Astrocyte (in vitro differentiated cells and primary cell): Measurements from ENCODE around the gene RSAD1. TPM values are rescaled to one million over a fixed set of nuclear protein-coding genes. Genes with fewer than 3 reads are reported as not detected.

Source experiments
- DNase-seq: peaks from one replicate; pipeline ENCODE4 v3.0.0-alpha.2; 2010; ENCODE audit warnings: low read depth
- FAIRE-seq: peaks from 2 replicates; lab custom pipeline; 2011; peaks lifted over from hg19 to GRCh38; lab: Jason Lieb, UNC
- H2AFZ ChIP-seq: 2 replicates; pipeline ENCODE4 v1.6.0; 2012; ENCODE audit warnings: low read depth, low read length, inconsistent platforms
- H3K27ac ChIP-seq: 2 replicates; pipeline ENCODE4 v1.5.1; 2011; ENCODE audit warnings: low read depth, low read length, inconsistent platforms
- H3K27me3 ChIP-seq: 2 replicates; pipeline ENCODE4 v1.6.0; 2011; ENCODE audit warnings: low read length, inconsistent platforms; ENCODE audit not compliant: insufficient read depth
- H3K36me3 ChIP-seq: 2 replicates; pipeline ENCODE4 v1.5.1; 2011; ENCODE audit warnings: low read length, inconsistent platforms; ENCODE audit not compliant: insufficient read depth
- H3K4me1 ChIP-seq: 2 replicates; pipeline ENCODE4 v1.5.1; 2011; ENCODE audit warnings: low read length, inconsistent platforms; ENCODE audit not compliant: insufficient read depth
- H3K4me2 ChIP-seq: 2 replicates; pipeline ENCODE4 v1.6.0; 2012; ENCODE audit warnings: low read length, inconsistent platforms
- H3K4me3 ChIP-seq: 2 replicates; pipeline ENCODE4 v1.5.1; 2011; ENCODE audit warnings: low read depth, mild to moderate bottlenecking, low read length, inconsistent platforms; ENCODE audit not compliant: insufficient read depth
- H3K79me2 ChIP-seq: 2 replicates; pipeline ENCODE4 v1.6.0; 2012; ENCODE audit warnings: mild to moderate bottlenecking, low read length, inconsistent platforms; ENCODE audit not compliant: insufficient read depth
- H3K9ac ChIP-seq: 2 replicates; pipeline ENCODE4 v1.6.0; 2012; ENCODE audit warnings: mild to moderate bottlenecking, low read length, inconsistent platforms
- H3K9me3 ChIP-seq: 2 replicates; pipeline ENCODE4 v1.5.1; 2012; ENCODE audit warnings: low read depth, mild to moderate bottlenecking, low read length, inconsistent platforms; ENCODE audit not compliant: insufficient read depth
- H4K20me1 ChIP-seq: 2 replicates; pipeline ENCODE4 v1.6.0; 2012; ENCODE audit warnings: low read length, inconsistent platforms; ENCODE audit not compliant: insufficient read depth
- H3K27ac Mint-ChIP-seq: one replicate; pipeline ENCODE4 v1.8.0; 2021; ENCODE audit warnings: mild to moderate bottlenecking, mixed read lengths; ENCODE audit not compliant: unreplicated experiment
- H3K27me3 Mint-ChIP-seq: one replicate; pipeline ENCODE4 v1.8.0; 2021; ENCODE audit warnings: low read depth, mixed read lengths; ENCODE audit not compliant: unreplicated experiment
- H3K36me3 Mint-ChIP-seq: one replicate; pipeline ENCODE4 v1.8.0; 2021; ENCODE audit warnings: low read depth, mixed read lengths; ENCODE audit not compliant: unreplicated experiment
- H3K4me1 Mint-ChIP-seq: one replicate; pipeline ENCODE4 v1.8.0; 2021; ENCODE audit warnings: low read depth, mixed read lengths; ENCODE audit not compliant: unreplicated experiment
- H3K4me3 Mint-ChIP-seq: one replicate; pipeline ENCODE4 v1.8.0; 2021; ENCODE audit warnings: mild to moderate bottlenecking, moderate library complexity, mixed read lengths; ENCODE audit not compliant: unreplicated experiment
- H3K9me3 Mint-ChIP-seq: one replicate; pipeline ENCODE4 v1.8.0; 2021; ENCODE audit warnings: mild to moderate bottlenecking, mixed read lengths; ENCODE audit not compliant: unreplicated experiment
- EZH2 ChIP-seq: IDR thresholded peaks from 2 replicates; pipeline ENCODE4 v1.6.1; 2012; ENCODE audit warnings: mild to moderate bottlenecking, low read length, inconsistent platforms; ENCODE audit not compliant: insufficient read depth
- total RNA-seq: library from RNA; stranded (reverse); gene quantifications from 2 replicates; pipeline ENCODE4 v1.2.1, GENCODE V29; 2021
- TF ChIP-seq, protein P1 (sequence below): IDR thresholded peaks from 2 replicates; pipeline ENCODE4 v1.5.1; 2011; ENCODE audit warnings: low read depth, mild to moderate bottlenecking, inconsistent platforms, low read length, moderate library complexity; ENCODE audit not compliant: insufficient read depth

The RSAD1 gene
- total RNA-seq, 1 donor from 2014 or later, result 18.8 TPM

DNA sequence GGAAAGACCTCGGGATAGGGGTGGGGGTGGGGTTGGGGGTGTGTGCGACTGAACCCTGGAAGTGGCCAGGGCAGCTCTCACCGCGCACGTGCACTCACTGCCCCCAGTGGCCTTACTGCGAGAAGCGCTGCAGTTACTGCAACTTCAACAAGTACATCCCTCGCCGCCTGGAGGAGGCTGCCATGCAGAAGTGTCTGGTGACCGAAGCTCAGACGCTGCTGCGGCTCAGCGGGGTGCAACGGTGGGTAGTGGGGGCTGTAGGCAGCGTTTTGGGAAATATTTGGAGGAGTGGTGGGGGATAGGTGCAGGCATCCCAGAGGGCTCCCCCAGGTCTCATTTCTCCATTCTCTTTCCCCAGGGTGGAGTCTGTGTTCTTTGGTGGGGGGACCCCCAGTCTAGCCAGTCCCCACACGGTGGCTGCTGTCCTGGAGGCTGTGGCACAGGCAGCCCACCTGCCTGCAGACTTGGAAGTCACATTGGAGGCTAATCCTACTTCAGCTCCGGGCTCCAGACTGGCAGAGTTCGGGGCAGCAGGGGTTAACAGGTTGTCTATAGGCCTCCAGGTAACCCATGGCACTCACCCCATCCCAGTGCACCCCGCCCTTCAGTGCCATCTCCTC is 972 bp downstream of the RSAD1 start:
- Mint-ChIP-seq H3K4me1 (peaks cover 8% of the 10 kb centered on the region), H3K4me3 (peak overlapping the region; percentile 91), H3K36me3 (peaks cover under 1% of the 10 kb centered on the region), H3K9me3 (no peaks in the 10 kb centered on the region), H3K27me3 (peaks cover 5% of the 10 kb centered on the region), H3K27ac (peak overlapping the region; percentile 86)
- Histone ChIP-seq H3K36me3 (peaks cover 9% of the 10 kb centered on the region), H2AFZ (peak overlapping the region; percentile 83), H3K27ac (no peak overlapping the region), H3K4me2 (peak overlapping the region; percentile 93), H3K27me3 (peaks cover 9% of the 10 kb centered on the region), H3K4me1 (peaks cover 8% of the 10 kb centered on the region), H3K9me3 (no peaks in the 10 kb centered on the region), H3K9ac (peak overlapping the region; percentile 82), H4K20me1 (peaks cover 11% of the 10 kb centered on the region), H3K4me3 (peak overlapping the region; percentile 91), H3K79me2 (peaks cover 14% of the 10 kb centered on the region)
- TF ChIP-seq EZH2, result no peak
- TF ChIP-seq, protein P1, sequence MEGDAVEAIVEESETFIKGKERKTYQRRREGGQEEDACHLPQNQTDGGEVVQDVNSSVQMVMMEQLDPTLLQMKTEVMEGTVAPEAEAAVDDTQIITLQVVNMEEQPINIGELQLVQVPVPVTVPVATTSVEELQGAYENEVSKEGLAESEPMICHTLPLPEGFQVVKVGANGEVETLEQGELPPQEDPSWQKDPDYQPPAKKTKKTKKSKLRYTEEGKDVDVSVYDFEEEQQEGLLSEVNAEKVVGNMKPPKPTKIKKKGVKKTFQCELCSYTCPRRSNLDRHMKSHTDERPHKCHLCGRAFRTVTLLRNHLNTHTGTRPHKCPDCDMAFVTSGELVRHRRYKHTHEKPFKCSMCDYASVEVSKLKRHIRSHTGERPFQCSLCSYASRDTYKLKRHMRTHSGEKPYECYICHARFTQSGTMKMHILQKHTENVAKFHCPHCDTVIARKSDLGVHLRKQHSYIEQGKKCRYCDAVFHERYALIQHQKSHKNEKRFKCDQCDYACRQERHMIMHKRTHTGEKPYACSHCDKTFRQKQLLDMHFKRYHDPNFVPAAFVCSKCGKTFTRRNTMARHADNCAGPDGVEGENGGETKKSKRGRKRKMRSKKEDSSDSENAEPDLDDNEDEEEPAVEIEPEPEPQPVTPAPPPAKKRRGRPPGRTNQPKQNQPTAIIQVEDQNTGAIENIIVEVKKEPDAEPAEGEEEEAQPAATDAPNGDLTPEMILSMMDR, result peak; percentile 31
- DNase-seq (peak; percentile 57), FAIRE-seq (no peak)

- DNase-seq (no peak), FAIRE-seq (no peak)
- peaks cover 11% of the 10 kb centered on the region for H4K20me1 ChIP-seq
- H3K27ac Mint-ChIP-seq, result no peak overlapping the region
- peaks cover 7% of the 10 kb centered on the region for H3K27me3 ChIP-seq
- H3K9me3 ChIP-seq, result no peaks in the 10 kb centered on the region
- peaks cover 8% of the 10 kb centered on the region for H3K4me1 ChIP-seq
- H3K27me3 Mint-ChIP-seq, result peaks cover 5% of the 10 kb centered on the region
- H3K9me3 Mint-ChIP-seq, result no peaks in the 10 kb centered on the region
- H3K36me3 ChIP-seq, result peaks cover 15% of the 10 kb centered on the region
- H3K4me3 ChIP-seq, result no peak overlapping the region
- H3K4me1 Mint-ChIP-seq, result peaks cover 8% of the 10 kb centered on the region
- H3K27ac ChIP-seq, result no peak overlapping the region
- peak overlapping the region; percentile 93 for H3K4me2 ChIP-seq
- H3K4me3 Mint-ChIP-seq, result peak overlapping the region; percentile 91
- H2AFZ ChIP-seq, result no peak overlapping the region
- peaks cover 5% of the 10 kb centered on the region for H3K36me3 Mint-ChIP-seq
- peaks cover 14% of the 10 kb centered on the region for H3K79me2 ChIP-seq
- TF ChIP-seq EZH2, result no peak
- TF ChIP-seq, protein P1, result no peak
- H3K9ac ChIP-seq, result no peak overlapping the region
Observed at GRCh38 chr17:50480142-50480764, 1.6 kb downstream of the RSAD1 start.
